Thoracic aorta (tissue), 2 donors: Measurements from ENCODE around the gene VSIG10L. TPM values are rescaled to one million over a fixed set of nuclear protein-coding genes. Genes with fewer than 3 reads are reported as not detected.

Experiments
- ATAC-seq: fragments of 150-250 bp; one replicate; pipeline ENCODE4 v1.8.0; 2017; ENCODE audit warnings: low read depth; ENCODE audit not compliant: insufficient number of reproducible peaks, low FRiP score
- DNase-seq: peaks from one replicate; pipeline ENCODE4 v3.0.0-alpha.2; 2020; ENCODE audit warnings: low spot score
- H3K27ac ChIP-seq, 2 donors: fragments of 200-600 bp; sonication (generic); 1 replicate in 1 of 2; 2 replicates in 1 of 2; pipeline ENCODE4 v1.5.1; 2016; ENCODE audit warnings: mild to moderate bottlenecking in 2 of 2, moderate library complexity in 2 of 2
- H3K27me3 ChIP-seq: fragments of 200-600 bp; sonication (generic); replicated peaks from 2 replicates; pipeline ENCODE4 v1.6.0; 2016; ENCODE audit warnings: mild to moderate bottlenecking; ENCODE audit not compliant: insufficient read depth
- H3K36me3 ChIP-seq: fragments of 200-600 bp; sonication (generic); one replicate; pipeline ENCODE4 v1.5.1; 2016
- H3K4me1 ChIP-seq, 2 donors: fragments of 200-600 bp; sonication (generic); 1 replicate in 1 of 2; 2 replicates in 1 of 2; pipeline versions ENCODE4 v1.5.1 to v1.6.0; 2016; ENCODE audit warnings: low read depth in 2 of 2, mild to moderate bottlenecking in 1 of 2; ENCODE audit not compliant: control insufficient read depth in 1 of 2
- H3K4me3 ChIP-seq: fragments of 200-600 bp; sonication (generic); 2 replicates; pipeline ENCODE4 v1.5.1; 2016; ENCODE audit warnings: mild to moderate bottlenecking
- H3K9me3 ChIP-seq: fragments of 200-600 bp; sonication (generic); 2 replicates; pipeline ENCODE4 v1.5.1; 2016
- total RNA-seq, 2 donors: library from RNA; depleted of rRNA; stranded (reverse); fragments of >200 nt; gene quantifications; one replicate each; pipeline versions ENCODE4 v1.1.0 to v1.2.3, GENCODE V29; 2016
- TF ChIP-seq, protein P1 (sequence below): fragments of 200-600 bp; sonication (generic); IDR thresholded peaks from one replicate; pipeline ENCODE4 v1.5.1; 2019; ENCODE audit warnings: antibody characterized with exemption

Gene VSIG10L
- total RNA-seq, 2 donors from 2014 or later: 0.54 to 1.6 TPM

DNA sequence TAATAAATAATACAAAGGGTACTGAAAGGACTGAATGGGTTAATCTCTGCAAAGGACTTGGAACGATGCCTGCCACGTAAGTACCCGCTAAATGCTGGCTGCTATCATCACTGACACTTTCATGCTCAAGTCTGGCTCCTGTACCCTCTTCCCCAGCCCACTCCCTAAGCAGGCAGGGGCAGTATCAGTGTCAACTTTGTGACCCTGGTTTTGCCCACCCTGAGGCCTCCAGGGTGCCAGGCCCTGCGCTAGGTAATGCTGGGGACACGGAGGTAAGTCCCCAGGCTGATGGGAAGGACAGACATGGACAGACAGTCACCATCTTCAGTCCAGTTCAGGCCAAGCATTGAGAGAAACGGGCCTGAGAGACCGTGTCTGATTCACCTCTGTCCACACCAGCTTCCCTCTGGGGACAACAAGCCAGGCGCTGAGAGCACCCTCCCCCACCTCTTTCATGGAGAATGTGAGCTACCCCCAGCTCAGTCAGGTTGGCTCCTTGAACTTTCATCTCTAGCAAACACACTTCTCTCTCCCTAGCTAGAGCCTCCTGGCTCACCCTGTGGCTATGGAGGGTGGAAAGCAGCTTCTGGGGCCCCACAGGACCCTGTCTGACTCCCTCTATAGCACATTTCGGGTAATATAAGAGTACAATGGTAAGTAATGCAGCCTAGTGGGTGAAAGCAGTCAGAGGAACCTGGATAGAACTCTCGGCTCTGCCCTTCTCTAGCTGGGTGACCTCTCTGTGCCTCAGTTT, 23.4 kb upstream of the VSIG10L start:
- H3K27ac ChIP-seq: peak overlapping the region; percentile 78 to 84
- ATAC-seq (no peak), DNase-seq (no peak)
- H3K4me1 ChIP-seq: peaks cover 7 to 22% of the 10 kb centered on the region in 2 donors
- no peaks in the 10 kb centered on the region for H3K36me3 ChIP-seq
- peak overlapping the region; percentile 81 for H3K4me3 ChIP-seq
- TF ChIP-seq, protein P1, sequence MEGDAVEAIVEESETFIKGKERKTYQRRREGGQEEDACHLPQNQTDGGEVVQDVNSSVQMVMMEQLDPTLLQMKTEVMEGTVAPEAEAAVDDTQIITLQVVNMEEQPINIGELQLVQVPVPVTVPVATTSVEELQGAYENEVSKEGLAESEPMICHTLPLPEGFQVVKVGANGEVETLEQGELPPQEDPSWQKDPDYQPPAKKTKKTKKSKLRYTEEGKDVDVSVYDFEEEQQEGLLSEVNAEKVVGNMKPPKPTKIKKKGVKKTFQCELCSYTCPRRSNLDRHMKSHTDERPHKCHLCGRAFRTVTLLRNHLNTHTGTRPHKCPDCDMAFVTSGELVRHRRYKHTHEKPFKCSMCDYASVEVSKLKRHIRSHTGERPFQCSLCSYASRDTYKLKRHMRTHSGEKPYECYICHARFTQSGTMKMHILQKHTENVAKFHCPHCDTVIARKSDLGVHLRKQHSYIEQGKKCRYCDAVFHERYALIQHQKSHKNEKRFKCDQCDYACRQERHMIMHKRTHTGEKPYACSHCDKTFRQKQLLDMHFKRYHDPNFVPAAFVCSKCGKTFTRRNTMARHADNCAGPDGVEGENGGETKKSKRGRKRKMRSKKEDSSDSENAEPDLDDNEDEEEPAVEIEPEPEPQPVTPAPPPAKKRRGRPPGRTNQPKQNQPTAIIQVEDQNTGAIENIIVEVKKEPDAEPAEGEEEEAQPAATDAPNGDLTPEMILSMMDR: no peak
- H3K9me3 ChIP-seq: no peaks in the 10 kb centered on the region
- no peaks in the 10 kb centered on the region for H3K27me3 ChIP-seq

DNA sequence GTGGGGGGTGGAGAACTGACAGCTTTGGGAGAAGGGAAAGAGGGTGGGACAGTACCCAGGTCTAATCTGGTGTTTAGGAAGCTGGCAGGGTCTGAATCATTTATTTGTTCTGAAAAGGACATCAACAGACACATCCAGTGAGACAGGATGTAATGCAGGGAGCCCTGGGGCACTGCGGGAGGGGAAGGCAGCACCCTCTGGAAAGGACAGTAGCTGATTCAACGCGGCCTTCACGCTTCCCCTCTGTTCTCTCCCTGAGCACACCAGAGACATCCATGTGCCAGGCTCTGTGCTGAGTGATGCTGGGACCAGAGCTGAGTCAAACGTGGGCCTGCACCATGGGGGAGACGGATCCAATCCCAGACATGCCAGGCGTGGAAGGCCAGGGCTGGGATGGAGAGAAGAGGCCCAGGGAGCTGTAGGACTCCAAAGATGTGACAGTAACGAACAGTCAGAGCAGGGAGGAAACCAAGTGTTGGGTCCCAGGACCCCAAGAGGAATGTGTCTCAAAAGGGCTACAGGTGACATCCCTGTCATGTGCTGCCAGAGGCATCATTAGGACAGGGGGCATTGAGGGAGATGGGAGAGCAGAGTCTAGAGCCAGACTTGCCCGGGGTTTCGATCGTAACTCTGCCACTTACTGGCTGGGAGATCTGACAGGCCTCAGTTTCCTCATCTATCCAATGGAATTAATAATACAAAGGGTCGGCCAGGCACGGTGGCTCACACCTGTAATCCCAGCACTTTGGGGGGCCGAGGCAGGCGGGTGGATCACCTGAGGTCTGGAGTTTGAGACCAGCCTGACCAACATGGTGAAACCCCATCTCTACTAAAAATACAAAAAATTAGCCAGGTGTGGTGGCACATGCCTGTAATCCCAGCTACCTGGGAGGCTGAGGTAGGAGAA, 22.5 kb upstream of the VSIG10L start:
- Histone ChIP-seq H3K9me3 (no peaks in the 10 kb centered on the region), H3K27ac (no peak overlapping the region), H3K36me3 (no peaks in the 10 kb centered on the region), H3K4me1 (peaks cover 7 to 22% of the 10 kb centered on the region in 2 donors), H3K27me3 (no peaks in the 10 kb centered on the region), H3K4me3 (no peak overlapping the region)
- TF ChIP-seq, protein P1: no peak
- ATAC-seq: no peak
- DNase-seq: no peak

DNA sequence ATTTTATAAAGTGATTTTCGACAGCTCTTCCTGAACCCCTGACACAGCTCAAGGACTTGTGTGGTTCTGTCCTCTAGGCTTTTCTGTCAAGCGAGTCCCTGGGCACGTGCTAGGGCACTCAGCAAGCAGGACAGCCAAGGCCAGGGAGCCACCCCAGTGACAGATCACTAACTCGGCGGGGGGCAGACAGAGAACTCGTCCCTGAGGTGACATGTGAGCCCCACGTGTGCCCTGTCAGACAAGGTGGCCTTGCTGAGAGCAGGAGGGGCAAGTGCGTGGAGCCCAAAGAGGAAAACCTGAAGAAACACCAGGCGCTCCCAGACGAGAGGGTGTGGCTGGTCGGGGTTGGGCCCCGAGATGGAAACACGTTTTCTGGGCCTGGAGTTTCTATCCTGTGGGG, 19.3 kb upstream of the VSIG10L start:
- no peak for ATAC-seq
- peaks cover 7 to 16% of the 10 kb centered on the region in 2 donors for H3K4me1 ChIP-seq

DNA sequence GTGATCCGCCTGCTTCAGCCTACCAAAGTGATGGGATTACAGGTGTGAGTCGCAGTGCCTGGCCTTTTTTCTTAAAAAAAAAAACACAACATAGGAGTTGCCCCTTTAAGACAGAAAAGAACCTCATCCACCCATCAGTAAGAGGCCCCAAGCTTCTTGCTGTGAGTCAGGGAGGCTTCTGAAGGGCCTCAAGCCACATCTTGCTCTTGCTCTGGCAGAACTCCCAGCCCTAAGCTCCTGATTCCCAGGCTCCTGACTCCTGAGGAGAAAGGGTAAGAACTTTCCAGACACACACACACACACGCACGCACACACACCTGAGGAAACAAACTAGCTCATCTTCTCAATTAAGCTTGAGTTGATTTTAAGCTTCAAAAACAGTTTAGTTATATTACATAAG, 17.4 kb upstream of the VSIG10L start:
- Histone ChIP-seq H3K27me3 (no peaks in the 10 kb centered on the region), H3K4me3 (no peak overlapping the region), H3K27ac (no peak overlapping the region), H3K4me1 (peaks cover 0 to 1% of the 10 kb centered on the region in 2 donors), H3K36me3 (no peaks in the 10 kb centered on the region), H3K9me3 (no peaks in the 10 kb centered on the region)
- no peak for DNase-seq
- ATAC-seq: no peak
- TF ChIP-seq, protein P1: no peak

More for the DNA sequence above, 19.3 kb upstream of the VSIG10L start:
- TF ChIP-seq, protein P1: no peak
- no peaks in the 10 kb centered on the region for H3K27me3 ChIP-seq
- no peaks in the 10 kb centered on the region for H3K9me3 ChIP-seq
- H3K36me3 ChIP-seq: no peaks in the 10 kb centered on the region
- DNase-seq: no peak
- no peak overlapping the region for H3K27ac ChIP-seq
- no peak overlapping the region for H3K4me3 ChIP-seq

DNA sequence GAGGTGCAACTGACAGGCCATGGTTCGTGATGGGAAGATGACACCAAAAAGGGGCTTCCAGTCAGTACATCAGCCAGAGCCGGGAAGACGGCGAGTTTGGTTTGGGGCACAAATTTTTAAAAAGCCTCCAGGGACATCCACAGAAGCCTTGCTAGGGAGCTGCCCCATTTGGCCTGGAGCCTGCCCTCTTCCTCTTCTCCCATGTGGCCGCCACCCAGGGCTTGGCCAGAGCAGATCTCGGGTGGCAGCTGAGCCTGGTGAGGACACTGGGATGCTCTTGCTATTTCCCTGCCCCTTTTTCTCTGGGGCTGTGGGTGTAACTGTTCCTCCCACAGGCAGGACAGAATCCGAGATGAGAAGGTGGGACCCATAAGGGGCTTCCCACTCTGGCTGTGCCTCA, 16.0 kb upstream of the VSIG10L start:
- no peaks in the 10 kb centered on the region for H3K4me1 ChIP-seq
- TF ChIP-seq, protein P1: no peak
- no peak overlapping the region for H3K27ac ChIP-seq
- DNase-seq: no peak
- H3K9me3 ChIP-seq: no peaks in the 10 kb centered on the region
- no peaks in the 10 kb centered on the region for H3K36me3 ChIP-seq
- no peak for ATAC-seq
- no peak overlapping the region for H3K4me3 ChIP-seq
- no peaks in the 10 kb centered on the region for H3K27me3 ChIP-seq
